ENCODE measurements around the gene PPP1R1B.

PPP1R1B gene

DNA sequence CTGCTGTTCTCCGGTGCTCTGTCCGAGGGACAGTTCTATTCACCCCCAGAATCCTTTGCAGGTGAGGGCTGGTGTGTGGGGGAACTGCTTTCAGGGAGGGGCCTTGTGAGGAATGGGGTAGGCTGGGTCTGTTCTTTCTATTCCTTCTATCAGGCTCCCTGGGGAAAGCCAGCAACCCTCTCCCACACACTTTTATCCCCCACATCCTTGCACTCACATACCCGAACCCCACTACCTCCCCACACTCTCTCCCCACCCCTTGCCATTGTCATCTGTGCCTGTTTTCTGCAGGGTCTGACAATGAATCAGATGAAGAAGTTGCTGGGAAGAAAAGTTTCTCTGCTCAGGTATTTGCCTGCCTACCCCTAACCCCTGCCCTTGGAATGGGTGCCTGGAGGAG is 32.0 kb downstream of the PPP1R1B start:
- DNase-seq: no peak

DNA sequence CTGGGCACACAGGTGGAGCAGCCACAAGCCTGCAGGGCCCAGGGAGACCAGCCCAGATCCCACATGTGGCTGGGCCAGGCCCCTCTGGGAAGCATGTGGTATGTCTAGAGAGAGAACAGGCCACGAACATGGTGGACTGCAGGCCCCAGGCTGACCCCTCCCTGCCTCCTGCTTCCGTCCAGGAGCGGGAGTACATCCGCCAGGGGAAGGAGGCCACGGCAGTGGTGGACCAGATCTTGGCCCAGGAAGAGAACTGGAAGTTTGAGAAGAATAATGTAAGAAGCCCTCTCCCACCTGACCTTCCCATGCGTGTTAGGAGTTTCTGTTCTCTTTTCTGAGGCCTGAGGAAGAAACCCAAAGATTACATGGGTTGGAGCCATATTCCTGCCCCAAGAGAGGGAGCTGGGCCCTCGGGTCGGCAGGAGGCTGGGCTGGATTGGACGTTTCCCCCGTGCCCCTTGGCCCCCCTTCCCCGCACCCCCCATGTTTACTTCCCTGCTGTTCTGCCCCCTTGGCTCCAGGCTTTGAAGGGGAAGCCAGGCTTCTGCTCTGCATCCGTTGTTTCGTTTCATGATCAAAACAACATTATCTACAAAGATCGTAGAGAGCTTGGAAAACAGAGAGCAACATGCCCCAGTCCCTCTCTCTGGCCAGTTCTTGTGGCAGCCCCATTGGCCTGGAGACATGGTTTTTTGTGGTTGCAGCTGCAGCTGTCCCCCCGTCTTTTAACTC is 32.7 kb downstream of the PPP1R1B start:
- DNase-seq: peak; percentile 50

DNA sequence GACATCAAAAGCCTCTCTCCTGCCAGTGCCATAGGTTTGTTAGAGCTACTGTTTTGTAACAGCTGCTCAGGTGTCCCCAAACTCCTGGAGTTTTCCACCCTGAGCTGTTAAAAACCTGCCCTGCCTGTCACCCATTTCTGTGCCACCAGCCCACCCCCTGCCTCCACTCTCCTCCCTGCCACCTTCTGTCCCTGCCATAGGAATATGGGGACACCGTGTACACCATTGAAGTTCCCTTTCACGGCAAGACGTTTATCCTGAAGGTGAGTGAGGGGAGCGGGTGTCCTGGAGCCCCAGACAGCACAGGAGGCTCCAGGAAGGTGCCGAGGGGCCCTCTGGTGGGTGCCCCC is 33.2 kb downstream of the PPP1R1B start:
- DNase-seq: no peak

DNA sequence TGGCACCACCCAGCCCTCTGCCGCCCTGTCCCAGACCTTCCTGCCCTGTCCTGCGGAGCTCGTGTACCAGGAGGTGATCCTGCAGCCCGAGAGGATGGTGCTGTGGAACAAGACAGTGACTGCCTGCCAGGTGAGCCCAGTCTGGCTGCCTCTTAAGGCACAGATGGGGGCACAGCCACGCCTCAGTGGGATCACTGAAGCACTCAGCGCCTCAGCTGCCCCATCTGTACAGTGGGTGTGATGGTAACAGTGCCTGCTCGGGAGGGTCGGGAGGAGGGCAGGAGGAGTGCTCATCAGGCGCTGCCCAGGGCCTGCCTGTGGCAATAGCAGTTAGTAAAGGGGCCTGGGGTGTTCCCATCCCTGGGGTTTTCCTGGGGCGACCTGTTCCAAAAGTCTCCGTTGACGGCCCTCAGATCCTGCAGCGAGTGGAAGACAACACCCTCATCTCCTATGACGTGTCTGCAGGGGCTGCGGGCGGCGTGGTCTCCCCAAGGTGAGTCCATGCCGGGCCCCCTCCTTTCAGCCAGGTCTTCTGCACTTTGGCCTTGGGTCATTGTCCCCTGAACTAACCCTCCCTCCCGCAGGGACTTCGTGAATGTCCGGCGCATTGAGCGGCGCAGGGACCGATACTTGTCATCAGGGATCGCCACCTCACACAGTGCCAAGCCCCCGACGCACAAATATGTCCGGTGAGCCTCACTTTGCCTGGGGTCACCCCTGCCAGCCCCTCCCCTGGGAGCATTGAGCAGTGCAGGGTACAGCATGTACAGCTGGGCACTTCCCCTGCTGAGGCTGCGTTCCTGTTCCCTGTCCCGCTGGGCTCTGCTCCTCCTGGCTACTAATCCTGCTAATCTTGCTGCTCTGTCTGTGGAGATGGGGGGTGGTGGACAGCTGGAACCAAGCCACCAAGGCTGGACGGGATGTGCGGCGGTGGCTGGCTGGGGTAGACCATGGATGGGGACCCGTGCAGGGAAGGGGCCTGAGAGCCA is 33.9 kb downstream of the PPP1R1B start:
- DNase-seq: no peak

DNA sequence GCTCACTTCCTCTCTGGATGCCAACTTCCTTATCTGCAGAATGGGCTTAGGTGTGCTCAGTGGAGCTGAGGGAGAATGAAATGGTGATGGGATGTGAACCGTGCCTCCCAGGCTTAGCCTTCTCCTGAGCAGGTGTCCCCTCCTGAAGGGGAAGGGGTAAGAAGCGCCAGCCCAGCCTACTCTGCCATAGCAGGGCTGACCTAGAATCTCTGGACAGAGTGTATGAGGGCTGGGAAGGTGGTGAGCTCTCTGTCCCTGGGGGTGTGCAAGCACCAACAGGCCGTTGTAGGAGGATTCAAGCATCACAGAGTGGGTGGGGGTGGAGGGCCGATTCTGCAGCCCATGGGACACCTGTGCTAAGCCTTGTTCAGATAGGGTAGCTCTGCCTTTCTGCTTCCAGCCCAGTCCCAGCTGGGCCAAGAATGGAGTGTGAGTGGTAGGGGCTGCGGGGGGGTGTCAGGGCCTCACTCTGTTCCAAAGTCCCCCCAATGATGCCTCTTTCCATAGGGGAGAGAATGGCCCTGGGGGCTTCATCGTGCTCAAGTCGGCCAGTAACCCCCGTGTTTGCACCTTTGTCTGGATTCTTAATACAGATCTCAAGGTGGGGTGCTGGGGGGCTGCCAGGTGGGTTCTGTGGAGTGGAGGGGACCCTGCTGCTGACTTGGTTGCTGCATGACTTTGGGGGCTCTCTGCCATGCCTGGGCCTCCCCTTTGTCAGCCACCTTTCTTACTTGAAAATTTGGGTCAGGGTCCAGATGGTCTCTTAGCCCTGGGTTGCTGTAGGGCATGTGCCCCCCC is 35.2 kb downstream of the PPP1R1B start:
- no peak for DNase-seq

DNA sequence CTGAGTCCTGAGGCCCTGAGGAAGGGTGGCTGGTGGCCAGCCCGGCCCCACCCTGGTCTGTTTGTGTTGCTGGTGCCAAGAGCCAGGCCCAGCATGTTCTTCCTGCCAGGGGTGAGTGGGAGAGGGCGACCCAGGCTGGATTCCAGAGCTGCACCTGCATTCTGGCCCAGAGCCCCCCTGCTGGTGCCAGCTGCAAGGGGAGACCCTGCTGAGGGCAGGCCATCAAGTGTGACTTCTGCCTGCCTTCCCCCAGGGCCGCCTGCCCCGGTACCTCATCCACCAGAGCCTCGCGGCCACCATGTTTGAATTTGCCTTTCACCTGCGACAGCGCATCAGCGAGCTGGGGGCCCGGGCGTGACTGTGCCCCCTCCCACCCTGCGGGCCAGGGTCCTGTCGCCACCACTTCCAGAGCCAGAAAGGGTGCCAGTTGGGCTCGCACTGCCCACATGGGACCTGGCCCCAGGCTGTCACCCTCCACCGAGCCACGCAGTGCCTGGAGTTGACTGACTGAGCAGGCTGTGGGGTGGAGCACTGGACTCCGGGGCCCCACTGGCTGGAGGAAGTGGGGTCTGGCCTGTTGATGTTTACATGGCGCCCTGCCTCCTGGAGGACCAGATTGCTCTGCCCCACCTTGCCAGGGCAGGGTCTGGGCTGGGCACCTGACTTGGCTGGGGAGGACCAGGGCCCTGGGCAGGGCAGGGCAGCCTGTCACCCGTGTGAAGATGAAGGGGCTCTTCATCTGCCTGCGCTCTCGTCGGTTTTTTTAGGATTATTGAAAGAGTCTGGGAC is 36.0 kb downstream of the PPP1R1B start:
- no peak for DNase-seq

DNA sequence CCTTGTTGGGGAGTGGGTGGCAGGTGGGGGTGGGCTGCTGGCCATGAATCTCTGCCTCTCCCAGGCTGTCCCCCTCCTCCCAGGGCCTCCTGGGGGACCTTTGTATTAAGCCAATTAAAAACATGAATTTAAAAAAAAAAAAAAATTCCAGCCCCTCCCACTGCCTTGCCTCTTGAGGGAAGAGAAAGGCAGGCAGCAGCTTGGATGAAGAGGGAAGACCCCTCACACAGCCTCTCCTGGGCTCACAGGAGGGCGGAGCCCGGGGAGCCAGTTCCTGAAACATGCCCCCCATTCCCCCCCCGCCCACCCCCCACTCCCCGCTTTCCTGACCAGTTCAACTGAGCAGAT is 36.6 kb downstream of the PPP1R1B start:
- DNase-seq: no peak

DNA sequence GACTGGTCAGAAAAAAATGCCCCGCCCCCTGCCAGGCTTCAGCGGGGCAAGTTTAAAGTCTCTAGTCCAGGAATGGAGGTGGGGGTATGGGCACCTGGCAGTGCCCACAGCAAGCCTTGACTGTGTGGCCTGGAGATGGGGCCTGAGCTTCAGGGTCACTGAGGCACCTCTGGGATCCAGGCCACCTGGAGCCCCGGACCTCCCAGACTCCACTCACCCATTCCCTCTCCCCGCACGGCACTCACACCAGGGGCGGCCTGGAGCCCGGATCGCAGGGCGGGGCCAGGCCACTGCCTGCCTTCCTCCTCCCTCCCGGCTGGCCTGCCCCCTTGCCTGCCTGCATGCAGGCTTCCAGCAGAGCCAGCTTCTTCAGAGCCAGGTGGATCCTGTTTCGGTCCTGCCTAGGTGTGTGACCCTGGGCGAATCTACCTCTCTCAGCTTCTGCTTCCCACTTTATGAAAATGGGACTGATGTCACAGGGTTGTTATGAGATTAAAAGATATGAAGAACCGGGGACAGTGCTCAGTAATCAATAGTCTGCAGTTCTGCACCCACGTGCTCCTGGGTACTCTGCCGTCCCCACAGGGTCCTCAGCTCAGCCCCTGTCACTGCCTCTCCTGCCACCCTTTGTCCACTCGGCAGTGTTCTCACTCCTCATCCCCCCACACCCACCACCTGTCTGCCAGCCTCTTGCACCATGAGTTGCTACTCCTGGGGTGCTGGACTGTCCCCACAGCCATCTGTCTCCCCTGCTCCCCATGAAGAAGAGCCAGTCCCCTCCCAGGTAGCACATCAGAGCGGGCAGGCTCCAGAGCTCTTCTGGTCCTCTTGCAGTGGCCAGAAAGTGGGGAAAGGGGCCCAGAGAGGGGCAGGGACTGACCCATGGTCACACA is 37.2 kb downstream of the PPP1R1B start:
- no peak for DNase-seq

DNA sequence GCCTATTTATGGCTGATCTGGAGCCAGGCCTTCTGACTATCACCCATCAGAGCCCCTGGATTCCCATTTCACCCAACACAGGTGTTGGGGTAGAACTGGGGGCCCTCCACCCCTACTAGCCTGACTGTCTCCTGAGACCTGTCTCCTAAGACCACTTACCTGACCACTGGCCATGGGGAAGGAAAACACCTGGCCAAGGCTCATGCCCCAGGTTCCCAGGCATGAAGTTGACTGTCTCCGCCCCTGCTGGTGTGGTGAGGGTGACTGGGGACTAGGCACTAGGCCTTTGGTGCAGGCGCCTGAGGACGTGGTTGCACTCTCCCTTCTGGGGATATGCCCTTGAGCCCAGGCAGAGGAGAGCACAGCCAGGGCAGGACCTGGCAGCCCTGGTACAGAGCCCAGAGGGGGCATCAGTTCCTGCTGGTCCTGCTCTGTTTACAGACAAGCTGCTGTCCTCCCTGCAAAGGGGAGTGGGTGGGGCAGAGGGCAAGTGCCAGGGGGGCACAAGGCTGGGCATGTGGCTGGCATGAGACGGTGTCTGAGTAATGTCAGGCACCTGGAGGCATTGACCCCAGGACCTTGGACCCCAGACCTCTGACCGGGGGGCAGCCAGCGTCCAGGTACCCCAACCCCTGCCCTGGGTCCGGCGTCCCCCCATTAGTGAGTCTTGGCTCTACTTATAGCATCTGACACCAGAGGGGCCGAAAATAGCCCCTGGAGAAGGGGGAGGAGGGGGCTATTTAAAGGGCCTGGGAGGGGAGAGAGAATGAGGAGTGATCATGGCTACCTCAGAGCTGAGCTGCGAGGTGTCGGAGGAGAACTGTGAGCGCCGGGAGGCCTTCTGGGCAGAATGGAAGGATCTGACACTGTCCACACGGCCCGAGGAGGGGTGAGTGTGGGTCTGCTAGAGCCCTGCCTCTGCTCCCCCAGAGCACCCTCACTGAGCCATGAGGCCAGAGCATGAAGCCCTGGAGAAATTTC is 38.1 kb downstream of the PPP1R1B start, which contains the start of gene TCAP:
Gene TCAP, plus strand, starts transcription at position 769 of the 981 bp plus-strand sequence. Its CDS starts 11 bp downstream, at position 780.
- no peak for DNase-seq

DNA sequence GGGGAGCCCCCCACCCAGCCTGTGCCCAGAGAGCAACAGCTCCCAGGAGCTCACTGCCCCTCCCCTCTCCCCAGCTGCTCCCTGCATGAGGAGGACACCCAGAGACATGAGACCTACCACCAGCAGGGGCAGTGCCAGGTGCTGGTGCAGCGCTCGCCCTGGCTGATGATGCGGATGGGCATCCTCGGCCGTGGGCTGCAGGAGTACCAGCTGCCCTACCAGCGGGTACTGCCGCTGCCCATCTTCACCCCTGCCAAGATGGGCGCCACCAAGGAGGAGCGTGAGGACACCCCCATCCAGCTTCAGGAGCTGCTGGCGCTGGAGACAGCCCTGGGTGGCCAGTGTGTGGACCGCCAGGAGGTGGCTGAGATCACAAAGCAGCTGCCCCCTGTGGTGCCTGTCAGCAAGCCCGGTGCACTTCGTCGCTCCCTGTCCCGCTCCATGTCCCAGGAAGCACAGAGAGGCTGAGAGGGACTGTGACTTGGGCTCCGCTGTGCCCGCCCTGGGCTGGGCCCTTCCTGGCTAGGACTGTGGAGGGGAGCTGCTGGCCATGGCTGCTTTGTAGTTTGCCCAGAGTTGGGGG is 39.0 kb downstream of the PPP1R1B start:
- DNase-seq: no peak

DNA sequence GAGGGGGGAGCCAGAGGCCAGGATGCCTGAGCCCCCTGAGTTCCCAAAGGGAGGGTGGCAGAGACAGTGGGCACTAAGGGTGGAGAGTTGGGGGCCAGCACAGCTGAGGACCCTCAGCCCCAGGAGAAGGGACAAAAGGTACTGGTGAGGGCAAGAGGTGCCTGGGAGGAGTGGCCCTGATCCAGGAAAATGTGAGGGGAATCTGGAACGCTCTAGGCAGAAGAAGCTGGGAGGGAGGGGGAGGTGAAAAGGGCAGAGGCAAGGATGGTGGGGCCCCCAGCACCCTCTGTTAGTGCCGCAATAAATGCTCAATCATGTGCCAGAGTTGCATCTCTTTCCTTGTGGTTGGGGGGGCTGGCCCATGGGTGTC is 39.5 kb downstream of the PPP1R1B start:
- no peak for DNase-seq

DNA sequence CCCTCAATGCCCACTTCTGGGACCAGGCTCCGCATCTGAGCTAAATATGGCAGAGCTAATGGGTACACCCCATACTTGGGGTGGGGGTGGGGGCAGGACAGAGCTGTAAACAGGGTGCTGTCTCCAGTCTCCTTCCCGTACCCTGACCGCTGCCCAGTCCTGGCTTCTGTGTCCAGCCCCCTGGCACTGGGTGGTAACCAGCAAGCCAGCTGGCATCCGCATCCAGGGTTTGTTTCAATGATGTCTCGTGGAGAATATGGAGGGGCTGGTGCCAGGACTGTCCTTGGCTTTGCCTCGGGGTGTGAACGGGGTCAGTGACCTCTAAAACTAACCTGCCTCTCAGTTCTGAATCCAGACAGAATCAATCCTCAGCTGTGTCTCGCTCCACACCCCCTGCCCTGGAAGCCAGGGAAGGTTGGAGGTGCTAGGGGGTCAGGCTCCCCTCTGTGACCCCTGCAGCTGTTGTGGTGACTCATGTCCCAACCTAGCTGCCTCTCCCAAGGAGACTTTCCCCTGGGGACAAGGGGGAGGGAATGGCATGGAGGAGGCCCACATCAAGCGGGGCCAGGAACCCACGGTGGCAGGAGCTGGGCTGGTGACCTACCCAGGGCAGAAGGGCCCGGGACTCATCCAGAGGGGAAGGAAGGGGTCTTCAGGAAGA is 40.0 kb downstream of the PPP1R1B start:
- no peak for DNase-seq

DNA sequence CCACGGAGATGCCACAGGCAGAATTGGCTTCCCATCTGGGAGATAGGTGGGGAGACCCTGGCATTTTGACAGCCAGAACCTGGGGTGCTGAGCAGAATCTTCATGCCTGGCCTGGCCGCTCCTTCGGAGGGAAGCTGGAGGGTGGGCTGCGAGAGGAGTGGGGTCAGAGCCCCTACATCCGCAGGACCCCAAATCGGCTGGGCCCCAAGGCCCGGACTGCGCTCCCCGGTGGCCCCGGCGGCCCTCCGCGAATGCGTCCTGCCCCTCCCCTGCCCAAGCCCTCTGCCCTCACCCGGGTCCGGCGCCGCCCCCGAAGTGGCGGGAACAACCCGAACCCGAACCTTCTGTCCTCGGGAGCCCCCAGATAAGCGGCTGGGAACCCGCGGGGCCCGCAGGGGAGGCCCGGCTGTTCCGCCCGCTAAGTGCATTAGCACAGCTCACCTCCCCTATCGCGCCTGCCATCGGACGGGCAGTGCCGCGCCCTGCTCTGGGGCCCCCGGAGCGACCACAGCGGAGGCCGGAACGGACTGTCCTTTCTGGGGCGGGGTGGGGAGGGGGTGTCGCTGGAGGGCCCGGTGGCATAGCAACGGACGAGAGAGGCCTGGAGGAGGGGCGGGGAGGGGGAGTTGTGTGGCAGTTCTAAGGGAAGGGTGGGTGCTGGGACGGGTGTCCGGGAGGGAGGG is 40.7 kb downstream of the PPP1R1B start:
- no peak for DNase-seq

DNA sequence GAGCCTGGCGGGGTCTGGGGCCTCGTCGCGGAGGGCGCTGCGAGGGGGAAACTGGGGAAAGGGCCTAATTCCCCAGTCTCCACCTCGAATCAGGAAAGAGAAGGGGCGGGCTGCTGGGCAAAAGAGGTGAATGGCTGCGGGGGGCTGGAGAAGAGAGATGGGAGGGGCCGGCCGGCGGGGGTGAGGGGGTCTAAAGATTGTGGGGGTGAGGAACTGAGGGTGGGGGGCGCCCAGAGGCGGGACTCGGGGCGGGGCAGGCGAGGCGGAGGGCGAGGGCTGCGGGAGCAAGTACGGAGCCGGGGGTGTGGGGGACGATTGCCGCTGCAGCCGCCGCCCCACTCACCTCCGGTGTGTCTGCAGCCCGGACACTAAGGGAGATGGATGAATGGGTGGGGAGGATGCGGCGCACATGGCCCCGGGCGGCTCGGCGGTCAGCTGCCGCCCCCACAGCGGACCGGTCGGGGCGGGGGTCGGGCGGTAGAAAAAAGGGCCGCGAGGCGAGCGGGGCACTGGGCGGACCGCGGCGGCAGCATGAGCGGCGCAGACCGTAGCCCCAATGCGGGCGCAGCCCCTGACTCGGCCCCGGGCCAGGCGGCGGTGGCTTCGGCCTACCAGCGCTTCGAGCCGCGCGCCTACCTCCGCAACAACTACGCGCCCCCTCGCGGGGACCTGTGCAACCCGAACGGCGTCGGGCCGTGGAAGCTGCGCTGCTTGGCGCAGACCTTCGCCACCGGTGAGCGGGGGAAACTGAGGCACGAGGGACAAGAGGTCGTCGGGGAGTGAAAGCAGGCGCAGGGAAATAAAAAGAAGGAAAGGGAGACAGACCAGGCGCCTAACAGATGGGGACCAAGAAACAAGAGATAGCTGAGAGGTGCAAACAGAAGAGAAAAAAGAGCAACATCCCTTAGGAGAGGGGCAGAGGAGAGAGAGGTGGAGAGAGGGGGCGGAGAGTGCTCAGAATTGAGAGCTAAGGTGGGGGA is 41.5 kb downstream of the PPP1R1B start, which contains the start of gene PNMT:
Gene PNMT, plus strand, starts transcription at position 509 of the 980 bp plus-strand sequence. Its CDS starts 23 bp downstream, at position 532.
- DNase-seq: peak; percentile 48

DNA sequence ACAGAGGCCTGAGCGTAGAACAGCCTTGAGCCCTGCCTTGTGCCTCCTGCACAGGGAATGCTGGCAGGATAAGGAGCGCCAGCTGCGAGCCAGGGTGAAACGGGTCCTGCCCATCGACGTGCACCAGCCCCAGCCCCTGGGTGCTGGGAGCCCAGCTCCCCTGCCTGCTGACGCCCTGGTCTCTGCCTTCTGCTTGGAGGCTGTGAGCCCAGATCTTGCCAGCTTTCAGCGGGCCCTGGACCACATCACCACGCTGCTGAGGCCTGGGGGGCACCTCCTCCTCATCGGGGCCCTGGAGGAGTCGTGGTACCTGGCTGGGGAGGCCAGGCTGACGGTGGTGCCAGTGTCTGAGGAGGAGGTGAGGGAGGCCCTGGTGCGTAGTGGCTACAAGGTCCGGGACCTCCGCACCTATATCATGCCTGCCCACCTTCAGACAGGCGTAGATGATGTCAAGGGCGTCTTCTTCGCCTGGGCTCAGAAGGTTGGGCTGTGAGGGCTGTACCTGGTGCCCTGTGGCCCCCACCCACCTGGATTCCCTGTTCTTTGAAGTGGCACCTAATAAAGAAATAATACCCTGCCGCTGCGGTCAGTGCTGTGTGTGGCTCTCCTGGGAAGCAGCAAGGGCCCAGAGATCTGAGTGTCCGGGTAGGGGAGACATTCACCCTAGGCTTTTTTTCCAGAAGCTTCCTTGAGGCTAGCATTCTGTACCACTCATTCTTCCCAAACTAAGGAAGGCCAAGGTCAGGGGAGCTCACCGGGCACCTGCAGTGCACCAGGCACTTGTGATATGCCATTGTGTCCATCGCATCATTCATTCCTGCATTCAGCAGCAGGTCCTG is 43.4 kb downstream of the PPP1R1B start:
- DNase-seq: no peak

DNA sequence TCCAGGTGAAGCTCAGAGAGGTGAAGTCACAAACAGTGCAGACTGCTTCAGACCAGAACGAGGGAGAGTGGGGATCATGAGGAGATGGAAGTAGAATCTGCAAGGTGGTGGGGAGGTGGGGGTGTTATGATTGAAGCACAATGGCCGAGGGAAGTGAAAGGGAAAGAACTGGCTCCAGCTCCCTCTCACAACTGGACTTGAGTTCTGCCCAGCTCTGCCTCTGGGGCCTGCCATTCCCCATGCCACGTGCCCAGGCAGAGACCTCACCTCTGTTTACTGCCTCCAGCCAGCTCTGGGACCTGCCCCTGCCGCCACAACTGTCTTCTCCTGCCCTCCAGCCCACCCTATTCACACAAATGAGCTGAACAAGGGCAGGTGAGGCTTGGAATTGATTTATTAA is 44.0 kb downstream of the PPP1R1B start:
- DNase-seq: no peak

Data from inflammatory macrophage treated with lipopolysaccharide for 4 hours (primary cell).